DND-41 (cell line): ENCODE measurements around the gene DOCK9.

Source experiments
- ATAC-seq: fragments of 200-7000 bp; cut with Tn5 transposase; 3 replicates; pipeline ENCODE4 v1.9.1; 2021; ENCODE audit warnings: low read depth; ENCODE audit not compliant: insufficient read depth
- DNase-seq: peaks from one replicate; pipeline ENCODE4 v3.0.0-alpha.2; 2020
- H2AFZ ChIP-seq: 2 replicates; pipeline ENCODE4 v1.6.0; 2012; ENCODE audit warnings: low read depth, low read length
- H3K27ac ChIP-seq: 2 replicates; pipeline ENCODE4 v1.5.1; 2012; ENCODE audit warnings: low read length, inconsistent platforms
- H3K27me3 ChIP-seq: fragments of 200-600 bp; sonication (generic); 2 replicates; pipeline ENCODE4 v1.6.0; 2012; ENCODE audit warnings: low read length, mild to moderate bottlenecking, inconsistent platforms; ENCODE audit not compliant: insufficient read depth, poor library complexity
- H3K36me3 ChIP-seq: 2 replicates; pipeline ENCODE4 v1.5.1; 2012; ENCODE audit warnings: low read length, inconsistent platforms; ENCODE audit not compliant: insufficient read depth
- H3K4me1 ChIP-seq: 2 replicates; pipeline ENCODE4 v1.5.1; 2012; ENCODE audit warnings: mild to moderate bottlenecking, low read length; ENCODE audit not compliant: insufficient read depth
- H3K4me2 ChIP-seq: 2 replicates; pipeline ENCODE4 v1.6.0; 2012; ENCODE audit warnings: mild to moderate bottlenecking, moderate library complexity, low read length, inconsistent platforms; ENCODE audit not compliant: insufficient read depth
- H3K4me3 ChIP-seq, 2 experiments: fragments of 200-600 bp in 1 of 2; shearing (Covaris generic) in 1 of 2; 2 replicates each; pipeline ENCODE4 v1.5.1; 2012 to 2016; ENCODE audit warnings: inconsistent platforms in 2 of 2, low read length in 2 of 2, mild to moderate bottlenecking in 2 of 2, low read depth in 1 of 2, moderate library complexity in 1 of 2
- H3K79me2 ChIP-seq: 2 replicates; pipeline ENCODE4 v1.6.0; 2012; ENCODE audit warnings: low read length, inconsistent platforms; ENCODE audit not compliant: insufficient read depth
- H3K9ac ChIP-seq: 2 replicates; pipeline ENCODE4 v1.6.0; 2012; ENCODE audit warnings: low read depth, mild to moderate bottlenecking, inconsistent platforms, low read length, moderate library complexity
- H3K9me3 ChIP-seq: 2 replicates; pipeline ENCODE4 v1.5.1; 2012; ENCODE audit warnings: low read length, moderate library complexity, mild to moderate bottlenecking, inconsistent platforms; ENCODE audit not compliant: insufficient read depth, severe bottlenecking
- H4K20me1 ChIP-seq: 2 replicates; pipeline ENCODE4 v1.6.0; 2012; ENCODE audit warnings: low read length; ENCODE audit not compliant: insufficient read depth
- CTCF ChIP-seq: IDR thresholded peaks from 2 replicates; pipeline ENCODE4 v1.5.1; 2012; ENCODE audit warnings: borderline replicate concordance, low read length, moderate library complexity, mild to moderate bottlenecking; ENCODE audit not compliant: poor library complexity, severe bottlenecking; ENCODE audit errors: extremely low read depth
- EZH2 ChIP-seq: IDR thresholded peaks from 3 replicates; pipeline ENCODE4 v1.6.1; 2012; ENCODE audit warnings: borderline replicate concordance, low read depth, mild to moderate bottlenecking, moderate library complexity, low read length, inconsistent platforms; ENCODE audit not compliant: severe bottlenecking

The DOCK9 gene

GRCh38 chr13:98979012-98979660, 1.3 kb upstream of the DOCK9 start:
- H3K9ac ChIP-seq, result no peak overlapping the region
- H3K9me3 ChIP-seq, result no peaks in the 10 kb centered on the region
- H3K27me3 ChIP-seq, result no peaks in the 10 kb centered on the region
- H3K4me3 ChIP-seq, result no peak overlapping the region
- ATAC-seq (no peak), DNase-seq (peak; percentile 42)
- H3K36me3 ChIP-seq, result no peaks in the 10 kb centered on the region
- TF ChIP-seq EZH2 (no peak), CTCF (no peak)
- no peaks in the 10 kb centered on the region for H4K20me1 ChIP-seq
- peaks cover 86% of the 10 kb centered on the region for H3K4me1 ChIP-seq
- H3K4me2 ChIP-seq, result no peak overlapping the region
- no peak overlapping the region for H2AFZ ChIP-seq
- peaks cover 9% of the 10 kb centered on the region for H3K79me2 ChIP-seq
- peak overlapping the region; percentile 89 for H3K27ac ChIP-seq

GRCh38 chr13:98978280-98978679, 416 bp upstream of the DOCK9 start:
- peak overlapping the region; percentile 89 for H3K27ac ChIP-seq

GRCh38 chr13:98976941-98977340, 923 bp downstream of the DOCK9 start:
- TF ChIP-seq EZH2 (no peak), CTCF (no peak)
- Histone ChIP-seq H3K4me2 (peak overlapping the region; percentile 64), H3K79me2 (peaks cover 23% of the 10 kb centered on the region), H3K36me3 (no peaks in the 10 kb centered on the region), H3K4me3 (no peak overlapping the region), H4K20me1 (no peaks in the 10 kb centered on the region), H3K27me3 (no peaks in the 10 kb centered on the region), H3K4me1 (peaks cover 82% of the 10 kb centered on the region), H3K9me3 (no peaks in the 10 kb centered on the region), H2AFZ (peak overlapping the region; percentile 4; the same call in 1 of the 2 replicates), H3K27ac (peak overlapping the region; percentile 89), H3K9ac (peak overlapping the region; percentile 56)
- ATAC-seq (no peak), DNase-seq (no peak)

More at GRCh38 chr13:98978280-98978679, 416 bp upstream of the DOCK9 start:
- no peaks in the 10 kb centered on the region for H3K9me3 ChIP-seq
- H3K4me3 ChIP-seq, result no peak overlapping the region
- H3K4me1 ChIP-seq, result peaks cover 86% of the 10 kb centered on the region
- no peaks in the 10 kb centered on the region for H4K20me1 ChIP-seq
- TF ChIP-seq CTCF (no peak), EZH2 (no peak)
- peaks cover 18% of the 10 kb centered on the region for H3K79me2 ChIP-seq
- DNase-seq (no peak), ATAC-seq (no peak)
- no peak overlapping the region for H3K4me2 ChIP-seq
- no peaks in the 10 kb centered on the region for H3K36me3 ChIP-seq
- H3K9ac ChIP-seq, result peak overlapping the region; percentile 56
- no peaks in the 10 kb centered on the region for H3K27me3 ChIP-seq
- H2AFZ ChIP-seq, result no peak overlapping the region
